GM18867 (cell line): ENCODE results near the gene LAS1L.
"Not testable (repeated sequence)": the region's sequence is repeated elsewhere in the genome, so short reads cannot be mapped to it uniquely, and the experiment has no call there.

Experiments used
- ATAC-seq: cut with Tn5 transposase; IDR thresholded peaks from one replicate; pipeline ENCODE4 v1.9.1; 2021; ENCODE audit warnings: mild to moderate bottlenecking, moderate library complexity; ENCODE audit not compliant: unreplicated experiment

Gene LAS1L

DNA sequence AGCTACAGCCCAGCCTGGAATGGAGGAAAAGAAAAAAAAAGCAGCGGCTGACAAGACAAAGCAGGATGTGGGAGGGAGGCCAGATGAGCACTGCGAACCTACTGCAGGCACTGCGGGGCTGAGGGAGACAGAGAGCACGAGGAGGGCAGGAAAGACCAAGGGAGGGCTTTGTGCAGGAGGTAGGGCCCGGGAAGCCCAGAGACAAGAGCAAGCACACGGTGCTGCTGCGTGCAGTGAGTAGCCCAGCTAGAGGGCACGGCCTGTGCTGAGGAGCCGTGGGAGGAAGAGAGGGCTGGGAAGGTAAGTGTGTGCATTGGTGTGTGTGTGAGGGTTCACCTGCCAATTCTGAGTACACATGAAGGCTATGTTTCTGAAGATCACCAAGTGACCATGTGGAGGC is 15.6 kb downstream of the LAS1L start:
- not testable (repeated sequence) for ATAC-seq

DNA sequence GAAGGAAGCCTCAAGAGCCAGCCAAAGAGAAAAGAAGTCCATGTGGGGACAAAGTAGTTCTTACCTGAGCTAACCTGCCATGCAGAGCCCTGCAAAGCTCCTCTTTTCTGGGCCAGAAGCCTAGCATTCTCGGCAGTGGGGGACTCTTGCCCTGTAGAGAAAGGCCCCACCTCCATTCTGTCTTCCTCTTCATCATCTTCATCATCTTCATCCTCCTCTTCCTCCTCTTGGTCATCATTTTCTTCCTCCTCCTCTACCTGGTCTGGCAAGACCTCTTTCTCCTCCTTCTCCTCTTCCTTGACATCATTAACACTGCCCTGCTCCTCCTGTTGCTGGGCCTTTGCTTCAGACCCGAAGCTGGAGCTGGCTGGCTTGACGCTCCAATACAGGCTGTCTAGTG is 16.7 kb downstream of the LAS1L start:
- ATAC-seq, result no peak

DNA sequence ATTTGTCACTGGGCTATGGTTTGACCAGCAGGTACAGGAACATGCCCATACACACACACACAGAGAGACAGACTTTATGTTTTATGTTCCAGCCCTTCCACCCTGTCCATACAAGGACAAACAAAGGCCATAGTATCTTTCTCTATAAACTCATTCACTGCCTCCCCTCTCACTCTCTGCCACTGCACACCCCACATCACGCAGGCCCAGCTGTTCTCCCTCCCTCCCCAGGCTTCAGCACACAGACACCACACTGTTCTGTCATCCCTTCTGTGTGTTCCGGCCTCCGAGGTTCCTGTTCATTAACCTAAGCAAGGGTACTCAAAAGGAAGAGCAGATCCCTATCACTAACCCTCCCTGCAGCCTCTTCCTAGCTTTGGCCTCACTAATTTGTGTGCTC is 17.8 kb downstream of the LAS1L start:
- no peak for ATAC-seq

DNA sequence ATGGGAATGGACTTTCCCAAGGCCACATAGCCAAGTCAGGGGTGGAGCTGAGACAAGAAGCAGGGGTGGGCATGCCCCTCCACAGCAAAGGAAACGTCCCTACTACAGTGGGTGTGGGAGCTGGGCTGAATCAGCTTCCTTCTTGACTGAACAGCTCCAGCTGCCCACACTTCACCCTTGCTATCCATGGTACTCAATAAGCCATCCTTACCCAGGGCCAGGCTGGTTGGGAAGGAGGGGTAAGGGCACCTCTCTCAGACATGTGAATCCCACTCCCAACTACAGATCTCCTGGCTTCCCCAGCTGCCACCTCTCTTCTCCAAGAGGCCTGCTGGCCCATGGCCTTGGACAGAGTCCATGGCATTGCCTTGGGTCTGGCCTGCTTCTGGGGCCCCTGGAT is 21.0 kb downstream of the LAS1L start:
- ATAC-seq, result no peak

DNA sequence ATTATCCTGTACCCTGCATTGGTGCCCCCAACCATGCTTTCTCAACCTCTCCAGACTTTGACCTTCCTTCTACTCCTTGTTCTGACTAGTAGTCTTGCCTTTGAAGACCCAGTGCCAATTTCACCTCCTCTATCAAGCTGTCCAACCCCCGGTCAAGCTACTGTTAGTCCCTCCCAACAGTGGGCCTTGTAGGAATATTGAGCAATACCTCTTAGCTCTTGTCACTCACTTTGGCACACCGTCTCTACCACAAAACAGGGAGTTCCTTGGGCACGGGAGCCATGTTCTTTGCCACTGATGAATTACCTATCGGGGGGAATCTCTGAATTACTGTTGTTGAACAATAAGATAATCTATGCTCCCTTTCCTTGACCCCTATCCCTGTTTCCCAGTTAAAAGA is 25.2 kb downstream of the LAS1L start:
- ATAC-seq, result no peak

DNA sequence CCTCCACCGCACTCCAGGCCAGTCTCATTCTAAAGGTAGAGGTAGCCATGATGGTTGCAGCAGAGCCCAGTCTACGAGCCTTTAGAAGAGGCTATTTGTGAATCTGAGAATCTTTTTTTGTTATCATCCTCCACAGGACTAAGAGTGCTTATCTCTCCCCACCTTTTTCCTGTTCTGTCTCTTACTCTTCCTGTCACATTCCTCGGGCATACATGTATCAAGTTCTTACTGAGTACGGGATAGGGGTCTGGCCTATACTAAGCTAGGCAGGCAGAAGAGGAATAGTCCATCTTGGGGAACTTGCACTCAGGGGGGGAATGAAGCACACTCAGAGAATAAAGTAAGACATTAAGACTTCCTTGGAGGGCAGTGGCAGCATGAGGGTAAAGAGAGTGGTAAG is 25.7 kb downstream of the LAS1L start:
- no peak for ATAC-seq

DNA sequence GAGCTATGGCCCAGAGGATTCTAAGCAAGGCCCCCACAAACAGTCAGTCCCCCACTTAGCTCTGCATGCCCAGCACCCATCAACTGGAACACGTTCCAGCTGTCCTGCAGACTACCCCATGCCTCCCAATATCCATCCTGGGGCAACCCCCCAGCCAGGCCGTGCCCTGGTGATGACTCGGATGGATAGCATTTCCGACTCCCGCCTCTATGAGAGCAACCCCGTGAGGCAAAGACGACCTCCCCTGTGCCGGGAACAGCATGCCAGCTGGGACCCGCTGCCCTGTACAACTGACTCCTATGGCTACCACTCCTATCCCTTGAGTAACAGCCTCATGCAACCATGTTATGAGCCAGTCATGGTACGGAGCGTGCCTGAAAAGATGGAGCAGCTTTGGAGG is 32.0 kb downstream of the LAS1L start:
- ATAC-seq, result no peak

DNA sequence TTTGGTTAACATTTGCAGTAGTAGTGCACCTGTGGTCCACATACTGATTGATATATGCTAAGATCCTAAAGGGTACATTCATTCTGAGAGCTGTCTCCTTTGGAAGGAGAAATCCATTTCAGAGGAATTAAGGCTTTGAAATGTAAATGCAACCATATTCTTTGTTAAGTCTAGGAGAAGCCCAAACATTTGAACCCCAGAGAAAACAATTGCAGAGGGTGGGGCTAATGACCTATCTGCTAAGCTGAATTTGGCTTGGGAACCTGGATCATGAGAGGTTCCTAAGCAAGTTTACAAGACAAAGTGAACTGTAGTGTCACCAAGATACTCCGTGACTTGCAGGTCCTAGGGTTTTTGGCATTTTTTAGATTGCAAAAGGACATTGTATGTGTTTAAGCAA is 41.2 kb downstream of the LAS1L start:
- ATAC-seq, result no peak

DNA sequence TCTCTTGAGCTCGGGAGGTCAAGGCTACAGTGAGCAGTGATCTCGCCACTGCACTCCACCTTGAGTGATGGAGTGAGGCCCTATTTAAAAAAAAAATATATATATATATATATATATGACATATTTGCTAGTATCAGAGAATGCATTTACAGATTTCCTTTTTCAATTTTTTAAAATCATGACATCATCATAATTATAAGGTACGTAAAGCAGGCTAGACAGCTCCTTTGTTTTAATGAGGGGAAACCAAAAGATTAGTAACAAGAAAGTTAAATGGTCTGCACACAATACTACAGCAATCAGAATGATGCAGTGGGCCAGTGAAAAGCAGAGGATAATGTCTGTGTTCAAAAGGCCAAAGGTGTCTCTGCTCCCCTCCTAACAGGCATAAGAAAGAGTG is 43.0 kb downstream of the LAS1L start:
- no peak for ATAC-seq

DNA sequence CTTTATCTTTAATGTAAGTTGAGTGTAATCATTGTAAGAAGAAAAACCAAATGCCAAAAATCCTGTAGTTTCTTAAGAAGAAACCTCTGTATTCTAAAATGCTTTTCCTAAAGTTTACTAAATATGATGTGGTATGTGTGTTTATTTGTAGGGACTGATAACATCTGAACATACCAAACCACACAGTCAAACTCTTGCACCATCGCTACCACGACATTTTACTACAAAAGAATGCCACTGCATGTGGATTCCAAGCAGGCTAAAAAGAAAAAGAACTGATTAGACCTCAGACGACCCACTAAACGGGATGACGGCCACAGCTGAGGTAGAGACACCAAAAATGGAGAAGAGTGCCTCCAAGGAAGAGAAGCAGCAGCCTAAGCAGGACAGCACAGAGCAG is 46.1 kb downstream of the LAS1L start:
- no peak for ATAC-seq

DNA sequence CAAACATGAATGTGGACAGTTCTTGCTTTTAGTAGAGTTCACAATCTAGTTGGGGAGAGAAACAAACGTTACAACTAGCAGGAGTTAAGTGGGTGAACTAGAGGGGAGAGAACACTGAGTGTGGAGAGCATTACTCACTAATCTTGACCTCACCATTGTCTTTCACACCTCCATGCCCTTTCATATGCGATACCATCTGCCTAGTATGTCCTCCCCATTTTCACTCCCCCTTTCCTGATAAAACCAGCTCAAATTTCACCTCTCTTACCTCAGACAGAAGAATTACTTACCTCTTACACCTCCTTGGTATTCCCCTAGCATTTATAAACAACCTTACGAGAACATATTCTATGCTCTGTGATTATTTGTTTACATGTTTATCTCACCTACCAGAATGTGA is 53.6 kb downstream of the LAS1L start:
- ATAC-seq, result no peak

DNA sequence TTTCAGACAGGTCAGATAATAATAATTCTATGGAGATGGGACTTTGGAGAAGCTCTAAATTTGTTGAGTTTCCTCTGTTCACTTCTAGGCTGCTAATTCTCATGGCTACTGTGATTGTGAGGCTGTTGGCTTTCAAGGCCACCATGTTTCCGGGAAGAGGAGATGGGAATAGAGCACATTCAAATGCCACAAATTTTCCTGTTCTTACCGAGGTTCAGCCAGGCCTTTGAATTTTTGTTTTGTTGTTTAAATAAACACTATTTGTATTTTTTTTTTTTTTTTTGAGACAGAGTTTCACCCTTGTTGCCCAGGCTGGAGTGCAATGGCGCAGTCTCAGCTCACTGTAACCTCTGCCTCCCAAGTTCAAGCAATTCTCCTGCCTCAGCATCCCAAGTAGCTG is 55.5 kb downstream of the LAS1L start:
- ATAC-seq, result not testable (repeated sequence)

DNA sequence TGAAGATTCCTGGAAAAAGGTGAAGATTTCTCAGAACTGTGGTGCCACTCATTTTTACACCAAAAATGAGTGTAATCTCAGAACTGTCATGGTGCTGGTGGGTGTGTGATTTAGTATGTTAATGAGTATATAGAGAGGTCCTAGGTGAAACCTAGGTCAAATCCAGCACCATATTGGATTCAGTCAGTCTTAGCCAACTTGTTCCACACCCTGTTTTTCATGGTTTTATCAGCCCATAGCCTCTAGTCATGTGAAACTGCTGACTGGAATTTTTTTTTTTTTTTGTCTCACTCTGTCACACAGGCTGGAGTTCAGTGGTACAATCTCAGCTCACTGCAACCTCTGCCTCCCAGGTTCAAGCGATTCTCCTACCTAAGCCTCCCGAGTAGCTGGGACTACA is 58.0 kb downstream of the LAS1L start:
- no peak for ATAC-seq

DNA sequence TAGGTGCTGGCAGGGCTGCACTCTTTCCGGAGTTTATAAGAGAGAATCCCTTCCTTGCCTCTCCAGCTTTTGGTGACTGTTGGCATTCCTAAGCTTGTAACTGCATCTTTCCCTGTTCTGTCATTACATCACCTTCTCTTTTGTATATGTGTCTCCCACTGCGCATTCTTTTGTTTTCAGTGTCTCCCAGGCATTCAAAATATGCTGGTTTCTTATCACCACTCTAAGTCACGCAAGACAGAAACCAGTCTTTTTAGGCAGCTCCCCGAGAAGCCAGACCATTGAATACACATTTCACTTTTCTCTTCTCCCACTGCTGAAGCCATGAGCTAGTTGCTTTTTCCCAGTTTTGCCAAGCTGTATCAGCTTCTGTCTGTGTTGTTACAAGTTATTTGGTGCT is 71.0 kb downstream of the LAS1L start:
- ATAC-seq, result no peak
